K562 (cell line): Measurements from ENCODE around the gene PMEPA1. TPM values are rescaled to one million over a fixed set of nuclear protein-coding genes. Genes with fewer than 3 reads are reported as not detected.

Source experiments
- ATAC-seq: fragments of 200-7000 bp; cut with Tn5 transposase; 3 replicates; pipeline ENCODE4 v1.9.1; 2020; ENCODE audit warnings: moderate library complexity
- BruUV-seq: library from RNA; stranded (reverse); fragments of 400-500 nt; replicated peaks from 2 replicates; lab custom pipeline; 2021; lab: Mats Ljungman, UMichigan
- CTCF ChIA-PET: fragments of 300-600 bp; formaldehyde crosslinking; extraction: SDS; loops from one replicate; lab custom pipeline; 2021; ENCODE audit warnings: low intra/inter-chr PET ratio; lab: Yijun Ruan, JAX
- POLR2A ChIA-PET: fragments of 300-600, 350-650 bp; sonication (Branson Sonifier 250); formaldehyde crosslinking; extraction: SDS; loops from one replicate; lab custom pipeline; 2021; ENCODE audit warnings: antibody characterized with exemption, inconsistent platforms; lab: Yijun Ruan, JAX
- DNase-seq, 4 experiments: peaks; one replicate each; pipeline versions ENCODE4 v3.0.0 to v3.0.0-alpha.2; 2011 to 2018; ENCODE audit warnings: low spot score in 3 of 4, mixed read lengths in 3 of 4; ENCODE audit errors: extremely low read depth in 1 of 4
- FAIRE-seq: peaks from 2 replicates; lab custom pipeline; 2011; peaks lifted over from hg19 to GRCh38; lab: Jason Lieb, UNC
- H2AFZ ChIP-seq: 2 replicates; pipeline ENCODE4 v1.6.0; 2011; ENCODE audit warnings: low read depth, low read length, control low read depth, inconsistent platforms
- H3K27ac ChIP-seq: fragments of 200-600 bp; 3 replicates; pipeline ENCODE4 v1.8.0; 2011; ENCODE audit warnings: low read depth, mild to moderate bottlenecking, control low read depth, inconsistent platforms, low read length, moderate library complexity, mixed read lengths; ENCODE audit errors: extremely low read depth
- H3K27me3 ChIP-seq, 2 experiments: fragments of 300-600 bp in 1 of 2; 2 replicates in 1 of 2; 3 replicates in 1 of 2; pipeline versions ENCODE4 v1.6.0 to v1.8.0; 2011; ENCODE audit warnings: inconsistent platforms in 2 of 2, low read length in 2 of 2, mild to moderate bottlenecking in 1 of 2, mixed read lengths in 1 of 2, moderate library complexity in 1 of 2; ENCODE audit not compliant: control insufficient read depth in 2 of 2, insufficient read depth in 2 of 2
- H3K36me3 ChIP-seq: fragments of 300-600 bp; 3 replicates; pipeline ENCODE4 v1.8.0; 2011; ENCODE audit warnings: mild to moderate bottlenecking, low read length, inconsistent platforms; ENCODE audit not compliant: control insufficient read depth, insufficient read depth
- H3K4me1 ChIP-seq, 2 experiments: fragments of 200-600 bp in 1 of 2; replicated peaks in 1 of 2; 2 replicates in 1 of 2; 3 replicates in 1 of 2; pipeline versions ENCODE4 v1.5.1 to v1.8.0; 2011; ENCODE audit warnings: inconsistent platforms in 2 of 2, low read length in 2 of 2, mild to moderate bottlenecking in 1 of 2, mixed read lengths in 1 of 2, moderate library complexity in 1 of 2; ENCODE audit not compliant: control insufficient read depth in 2 of 2, insufficient read depth in 2 of 2
- H3K4me2 ChIP-seq: 2 replicates; pipeline ENCODE4 v1.6.1; 2011; ENCODE audit warnings: low read length, control low read depth, inconsistent platforms, mixed read lengths; ENCODE audit not compliant: insufficient read depth
- H3K4me3 ChIP-seq: fragments of 200-600 bp; sonication (generic), shearing (Covaris generic); 2 replicates; pipeline ENCODE4 v1.5.1; 2016; ENCODE audit warnings: control low read depth, inconsistent platforms
- H3K79me2 ChIP-seq: fragments of 200-600 bp; 3 replicates; pipeline ENCODE4 v1.8.0; 2011; ENCODE audit warnings: low read length, inconsistent platforms; ENCODE audit not compliant: control insufficient read depth, insufficient read depth
- H3K9ac ChIP-seq, 2 experiments: 2 replicates each; pipeline versions ENCODE4 v1.6.0 to v1.6.1; 2011; ENCODE audit warnings: low read depth in 2 of 2, low read length in 2 of 2, control low read depth in 1 of 2, inconsistent platforms in 1 of 2, mild to moderate bottlenecking in 1 of 2, mixed read lengths in 1 of 2; ENCODE audit not compliant: insufficient read depth in 1 of 2
- H3K9me1 ChIP-seq: one replicate; pipeline ENCODE4 v1.6.0; 2011; ENCODE audit warnings: inconsistent platforms, mild to moderate bottlenecking, low read length, moderate library complexity; ENCODE audit not compliant: control insufficient read depth, insufficient read depth
- H3K9me3 ChIP-seq: replicated peaks from 2 replicates; pipeline ENCODE4 v1.5.1; 2011; ENCODE audit warnings: low read depth, low read length, inconsistent platforms; ENCODE audit not compliant: control insufficient read depth, insufficient read depth
- H4K20me1 ChIP-seq: replicated peaks from 2 replicates; pipeline ENCODE4 v1.6.1; 2011; ENCODE audit warnings: low read length, inconsistent platforms, mixed read lengths; ENCODE audit not compliant: control insufficient read depth, insufficient read depth
- C11orf30 ChIP-seq: fragments of 450-650 bp; IDR thresholded peaks from 2 replicates; pipeline ENCODE4 v1.6.1; 2016; ENCODE audit warnings: low read depth, mild to moderate bottlenecking
- HDAC3 ChIP-seq: fragments of 450-650 bp; IDR thresholded peaks from 2 replicates; pipeline ENCODE4 v1.6.1; 2018; ENCODE audit warnings: borderline replicate concordance, mild to moderate bottlenecking, moderate library complexity; ENCODE audit not compliant: partially characterized antibody
- IRF1 ChIP-seq: sonication (generic); formaldehyde crosslinking; IDR thresholded peaks from 2 replicates; pipeline ENCODE4 v1.8.0; 2022; ENCODE audit warnings: missing genetic modification reagents, mild to moderate bottlenecking, borderline replicate concordance
- MAX ChIP-seq: sonication (generic); formaldehyde crosslinking; IDR thresholded peaks from 2 replicates; pipeline ENCODE4 v1.9.0; 2022; ENCODE audit warnings: mild to moderate bottlenecking, missing genetic modification reagents
- U2AF2 ChIP-seq: fragments of 200-400 bp; formaldehyde crosslinking; optimal IDR thresholded peaks from 2 replicates; pipeline ENCODE3; 2017; ENCODE audit warnings: low read depth, mild to moderate bottlenecking, low read length
- ZNF24 ChIP-seq: fragments of 450-650 bp; IDR thresholded peaks from 2 replicates; pipeline ENCODE4 v1.6.1; 2016
- ZNF253 ChIP-seq: fragments of 250-450 bp; sonication (Bioruptor Pico); conservative IDR thresholded peaks from 2 replicates; pipeline ENCODE4 v1.6.1; 2021; ENCODE audit warnings: mild to moderate bottlenecking
- ZNF408 ChIP-seq: fragments of 250-450 bp; sonication (Bioruptor Pico); IDR thresholded peaks from 2 replicates; pipeline ENCODE4 v1.4.0; 2020; ENCODE audit warnings: low read depth, mild to moderate bottlenecking, moderate library complexity
- WGBS: fragments of 100-300 bp; shearing (Covaris generic); methylation state at CpG from one replicate; pipeline ENCODE4 v1.1.6; 2016; ENCODE audit warnings: low coverage, mixed read lengths; ENCODE audit not compliant: insufficient coverage; ENCODE audit errors: missing lambda C conversion rate; 5-methylcytosine and 5-hydroxymethylcytosine counted together
- in situ Hi-C: fragments of 300-500 bp; cut with MboI; formaldehyde crosslinking; loops from 4 replicates; pipeline ENCODE4 v1.15.0; 2018; ENCODE audit warnings: inconsistent platforms, mixed read lengths
- intact Hi-C: fragments of 100-400 bp; cut with micrococcal nuclease; formaldehyde crosslinking; loops from 2 replicates; pipeline ENCODE4 v1.14.2; 2022
- polyA plus RNA-seq, 8 experiments: library from polyadenylated mRNA; depleted of rRNA in 4 of 8; stranded (reverse) in 5 of 8; unstranded in 3 of 8; fragments of >200 nt; fragmentation: Nextera tagmentation in 2 of 8; fragmentation: Illumina TruSeq in 1 of 8; extraction: Ambion mirVana in 2 of 8; extraction: Trizol in 1 of 8; gene quantifications; 2 replicates each; pipeline versions ENCODE4 v1.2.1 to v1.2.3, GENCODE V29; 2011 to 2014; ENCODE audit warnings: inconsistent platforms in 1 of 8, missing spikeins in 1 of 8
- total RNA-seq, 7 experiments: library from RNA; depleted of rRNA in 6 of 7; stranded (reverse); fragments of >200 nt in 6 of 7; fragmentation: Illumina TruSeq in 2 of 7; extraction: Trizol in 2 of 7; gene quantifications; 2 replicates each; pipeline versions ENCODE4 v1.2.1 to v1.2.3, GENCODE V29; 2011 to 2021; ENCODE audit warnings: low replicate concordance in 1 of 7

The PMEPA1 gene
- total and polyA plus RNA-seq, 9 of the 15 experiments (the other 6 are each of a cell fraction or from before 2014, with no cell fraction given) = 0.16 TPM; not detected in 8

- TF ChIP-seq IRF1 (CRISPR knock-in tag) (no peak), MAX (CRISPR knock-in tag) (no peak), ZNF408 (CRISPR knock-in tag) (no peak), ZNF24 (no peak)
These were observed 25.0 kb downstream of the PMEPA1 start (continued) for GRCh38 chr20:57684808-57685140.

- no TSS peak for BruUV-seq
- no peak overlapping the region for H3K9ac ChIP-seq
- no peak overlapping the region for H3K27ac ChIP-seq
- H3K4me3 ChIP-seq = no peak overlapping the region
- TF ChIP-seq ZNF253 (CRISPR knock-in tag) (no peak), U2AF2 (no peak), HDAC3 (no peak), C11orf30 (no peak)
- no peaks in the 10 kb centered on the region for H3K4me1 ChIP-seq
- ATAC-seq = no peak
- H3K27me3 ChIP-seq = peaks cover 75 to 99% of the 10 kb centered on the region in 2 experiments
- POLR2A ChIA-PET = interaction anchor here (1.3 kb wide), 1 partner anchor 15 kb away, joined by 3 read pairs; no protein-coding TSS in a partner anchor
- H3K9me1 ChIP-seq = no peaks in the 10 kb centered on the region
- no peaks in the 10 kb centered on the region for H3K9me3 ChIP-seq
- in situ Hi-C loops (no loop called here), intact Hi-C loops (no loop called here)
- H3K79me2 ChIP-seq = no peaks in the 10 kb centered on the region
- no peaks in the 10 kb centered on the region for H3K36me3 ChIP-seq
- no peak overlapping the region for H2AFZ ChIP-seq
- H3K4me2 ChIP-seq = no peak overlapping the region
- no peak for DNase-seq
- CTCF ChIA-PET = no interaction called here
- 8% methylated on average over 22 of the region's 26 CpGs for WGBS
- H4K20me1 ChIP-seq = peaks cover 4% of the 10 kb centered on the region; the same call in 1 of the 2 replicates
- no peak for FAIRE-seq
These were observed 25.7 kb downstream of the PMEPA1 start for GRCh38 chr20:57683881-57684807.
